NCI-H1417 (cell line): ENCODE data around the gene LSM4.
"Not testable (repeated sequence)": the region's sequence is repeated elsewhere in the genome, so short reads cannot be mapped to it uniquely, and the experiment has no call there.

Experiments
- DNase-seq, 3 experiments: peaks; one replicate each; lab custom pipeline; 2025; lab: John Stamatoyannopoulos, UW

The LSM4 gene

GRCh38 chr19:18322759-18323460, at the start of gene LSM4:
Gene LSM4 (minus strand): TSS chr19:18323076. CDS start chr19:18323020, 56 bp downstream.
- DNase-seq: peak; percentile 96 to 99 (median 99)

DNA sequence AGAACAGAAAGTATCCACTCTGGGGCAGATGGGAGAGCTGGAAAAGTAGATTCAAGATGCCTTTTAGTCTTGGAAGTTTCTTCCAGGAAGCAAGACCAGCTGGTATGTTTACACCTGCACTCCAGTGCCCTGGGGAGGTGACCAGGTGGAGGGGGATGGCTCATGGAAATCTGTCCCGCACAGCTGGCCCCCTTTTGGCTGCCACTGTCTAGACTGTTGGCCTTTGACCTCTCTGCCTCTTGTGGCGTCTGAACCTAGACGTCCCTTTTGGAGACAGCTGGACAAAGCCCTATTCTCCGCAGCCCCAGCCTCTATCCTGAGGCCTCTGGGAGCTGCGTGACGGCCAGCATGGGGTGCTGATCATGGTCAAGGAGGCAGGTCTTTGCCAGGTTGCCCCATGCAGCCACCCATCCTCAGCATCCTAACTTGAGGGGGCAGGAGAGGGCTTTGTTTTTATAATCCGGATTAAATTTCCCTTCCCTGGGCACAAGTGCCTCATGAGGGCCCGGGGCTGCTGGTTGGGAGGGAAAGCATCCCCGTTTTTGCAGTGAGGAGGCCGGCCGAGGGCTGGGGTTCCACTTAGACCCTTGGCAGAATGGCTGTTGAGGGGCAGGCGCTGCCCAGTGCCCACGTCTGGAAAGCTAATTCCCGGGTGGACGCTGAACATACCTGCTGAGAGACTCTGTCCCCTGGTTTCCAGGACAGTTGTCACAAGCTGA, 45.8 kb upstream of the LSM4 start:
- no peak for DNase-seq

- no peak for DNase-seq
These were observed 43.2 kb upstream of the LSM4 start for GRCh38 chr19:18366021-18366435.

- peak; percentile 28 to 85 (median 53) for DNase-seq
These were observed 42.1 kb upstream of the LSM4 start for GRCh38 chr19:18364826-18365528.

- not testable (repeated sequence) for DNase-seq
These were observed 41.5 kb upstream of the LSM4 start for GRCh38 chr19:18364277-18364825.

DNA sequence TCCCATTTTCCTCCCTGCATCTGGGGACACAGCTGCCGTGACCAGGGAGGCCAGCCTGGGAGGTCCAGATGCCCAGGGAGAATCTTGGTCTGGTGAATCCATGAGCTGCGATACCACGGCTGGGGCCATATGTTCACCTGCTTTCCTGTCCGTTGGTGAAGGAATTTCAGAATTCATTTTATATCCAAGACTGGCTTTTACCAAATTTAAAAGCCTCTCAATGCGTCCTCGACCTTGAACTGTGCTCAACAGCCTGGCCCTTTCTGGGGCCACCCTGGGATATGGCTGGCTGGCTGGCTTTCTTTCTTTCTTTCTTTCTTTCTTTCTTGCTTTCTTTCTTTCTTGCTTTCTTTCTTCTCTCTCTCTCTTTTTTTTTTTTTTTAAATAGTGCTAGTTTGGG, 40.9 kb upstream of the LSM4 start:
- no peak for DNase-seq

GRCh38 chr19:18362934-18363542, 40.2 kb upstream of the LSM4 start:
- no peak for DNase-seq

DNA sequence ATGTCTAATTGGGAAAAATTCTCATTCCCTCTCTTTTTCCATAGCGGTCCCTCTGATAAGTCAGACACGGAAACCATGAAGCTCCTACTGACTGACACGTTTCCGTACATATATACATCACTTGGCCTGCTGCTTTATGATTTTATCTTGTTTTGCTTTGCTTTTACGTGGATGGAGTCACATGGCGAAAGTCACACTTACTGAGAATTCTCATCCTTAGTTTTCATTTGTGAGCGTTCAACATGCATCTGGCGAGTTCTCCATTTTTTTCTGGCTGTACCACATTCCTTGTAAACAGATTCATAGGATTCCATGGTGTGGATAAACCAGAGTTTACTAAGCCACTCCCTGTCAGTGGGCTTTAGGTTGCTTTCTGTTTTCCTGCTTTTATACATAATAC, 38.8 kb upstream of the LSM4 start:
- DNase-seq: no peak

- DNase-seq: no peak
These were observed 34.2 kb upstream of the LSM4 start for GRCh38 chr19:18357041-18357440.

GRCh38 chr19:18354743-18355142, 31.9 kb upstream of the LSM4 start:
- DNase-seq: not testable (repeated sequence)

GRCh38 chr19:18353378-18354005, 30.6 kb upstream of the LSM4 start:
- no peak for DNase-seq

GRCh38 chr19:18351544-18351943, 28.7 kb upstream of the LSM4 start:
- DNase-seq: no peak

DNA sequence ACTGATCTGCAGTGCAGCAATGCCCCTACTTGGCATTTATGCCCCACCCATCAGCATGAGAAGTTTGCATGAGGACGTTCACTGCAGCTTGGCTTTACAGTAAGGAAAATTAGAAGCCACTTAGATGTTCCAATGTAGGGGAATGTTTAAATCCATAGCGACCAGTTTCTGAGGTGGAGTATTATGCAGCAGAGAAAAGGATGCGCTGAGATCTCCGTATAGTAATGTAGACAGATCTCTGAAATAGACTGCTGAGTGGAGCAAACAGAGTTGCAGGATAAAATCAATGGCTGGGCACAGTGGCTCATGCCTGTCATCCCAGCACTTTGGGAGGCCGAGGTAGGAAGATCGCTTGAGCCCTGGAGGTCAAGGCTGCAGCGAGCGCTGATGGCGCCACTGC, 27.6 kb upstream of the LSM4 start:
- no peak for DNase-seq

- DNase-seq: peak; percentile 4 to 65 (median 13)
These were observed 26.8 kb upstream of the LSM4 start for GRCh38 chr19:18349524-18350128.

DNA sequence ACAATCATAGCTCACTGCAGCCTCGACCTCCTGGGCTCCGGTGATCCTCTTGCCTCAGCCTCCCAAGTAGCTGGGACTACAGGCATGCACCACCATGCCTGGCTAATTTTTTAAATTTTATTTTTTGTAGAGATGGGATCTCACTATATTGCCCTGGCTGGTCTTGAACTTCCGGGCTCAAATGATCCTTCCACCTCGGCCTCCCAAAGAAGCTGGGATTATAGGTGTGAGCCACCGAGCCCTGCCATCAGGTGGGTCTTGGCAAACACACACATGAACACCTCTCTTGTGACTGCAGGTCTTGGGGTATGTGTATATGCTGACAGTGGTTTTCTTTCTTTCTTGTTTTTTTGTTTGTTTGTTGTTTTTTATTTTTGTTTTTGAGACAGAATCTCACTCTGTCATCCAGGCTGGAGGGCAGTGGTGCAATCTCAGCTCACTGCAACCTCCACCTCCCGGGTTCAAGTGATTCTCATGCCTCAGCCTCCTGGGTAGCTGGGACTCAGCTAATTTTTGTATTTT, 26.0 kb upstream of the LSM4 start:
- not testable (repeated sequence) for DNase-seq

GRCh38 chr19:18348171-18348570, 25.3 kb upstream of the LSM4 start:
- DNase-seq: no peak

DNA sequence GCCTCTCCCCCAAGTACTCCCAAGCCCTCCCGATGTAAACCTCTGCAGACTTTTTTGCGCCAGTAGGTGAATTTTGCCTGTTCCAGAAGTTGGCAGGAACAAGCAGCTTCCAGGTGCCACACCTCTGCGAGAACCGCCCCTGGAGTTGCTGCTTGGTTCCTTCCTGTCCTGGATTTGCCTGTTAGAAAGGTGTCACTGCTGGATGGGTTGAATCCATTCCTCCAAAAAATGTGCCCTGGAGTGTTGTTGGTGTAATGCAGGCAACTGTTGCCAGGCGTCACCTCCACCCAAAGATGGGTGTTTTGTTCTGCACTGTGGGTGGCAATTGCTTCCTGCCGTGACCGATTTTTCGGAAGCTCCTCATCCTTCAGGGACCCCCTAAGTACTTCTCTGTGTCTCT, 23.2 kb upstream of the LSM4 start:
- peak in 2 of 3 experiments; percentile 10 to 45 for DNase-seq

GRCh38 chr19:18345296-18345695, 22.4 kb upstream of the LSM4 start:
- no peak for DNase-seq

DNA sequence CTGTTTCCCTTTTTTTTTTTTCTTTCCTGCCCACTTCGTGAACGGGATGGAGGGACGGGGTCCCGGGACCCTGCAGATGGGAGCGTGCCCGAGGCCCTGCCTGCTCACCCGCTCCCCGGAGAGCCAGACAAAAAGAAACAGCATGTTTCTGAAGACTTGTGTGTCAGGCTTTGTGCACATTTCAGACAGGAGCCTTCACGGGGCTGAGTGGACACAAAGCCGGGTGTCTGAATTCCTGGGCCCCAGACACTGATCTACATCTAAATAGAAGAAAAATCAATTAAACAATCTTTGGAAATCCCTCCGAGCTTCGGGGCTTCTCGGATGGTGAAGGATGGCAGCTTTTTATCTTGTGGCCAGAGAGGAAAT, 21.7 kb upstream of the LSM4 start:
- DNase-seq: no peak

GRCh38 chr19:18342090-18342632, 19.3 kb upstream of the LSM4 start:
- DNase-seq: no peak
